SK-N-MC (cell line): Measurements from ENCODE around the gene ST6GALNAC3.

Source experiments
- DNase-seq: peaks from one replicate; pipeline ENCODE4 v3.0.0-alpha.2; 2011; ENCODE audit warnings: low read depth, low spot score
- H3K27ac ChIP-seq: fragments of 200-600 bp; sonication (generic); 2 replicates; pipeline ENCODE4 v1.5.1; 2016; ENCODE audit warnings: mixed run types
- H3K36me3 ChIP-seq: fragments of 200-600 bp; sonication (generic); 2 replicates; pipeline ENCODE4 v1.6.1; 2017; ENCODE audit warnings: antibody characterized with exemption, low read length, mixed read lengths; ENCODE audit not compliant: insufficient read depth
- H3K4me3 ChIP-seq: fragments of 200-600 bp; sonication (generic); 2 replicates; pipeline ENCODE4 v1.5.1; 2016
- H3K9ac ChIP-seq: fragments of 200-600 bp; sonication (generic); 2 replicates; pipeline ENCODE4 v1.8.0; 2017; ENCODE audit warnings: mixed run types, mixed read lengths; ENCODE audit not compliant: insufficient read length
- H3K9me3 ChIP-seq: fragments of 200-600 bp; sonication (generic); 2 replicates; pipeline ENCODE4 v1.6.1; 2017; ENCODE audit warnings: low read depth, mild to moderate bottlenecking, antibody characterized with exemption, low read length, moderate library complexity, mixed read lengths
- EZH2 ChIP-seq: fragments of 200-600 bp; sonication (generic); IDR thresholded peaks from one replicate; pipeline ENCODE4 v1.6.1; 2017; ENCODE audit warnings: antibody characterized with exemption
- FOXP2 ChIP-seq: optimal IDR thresholded peaks from 2 replicates; pipeline ENCODE3; 2011; ENCODE audit warnings: mild to moderate bottlenecking, moderate library complexity; ENCODE audit not compliant: insufficient read depth; ENCODE audit errors: extremely low read length, control extremely low read depth
- POLR2AphosphoS5 ChIP-seq: IDR thresholded peaks from 2 replicates; pipeline ENCODE4 v1.6.1; 2012; ENCODE audit warnings: mild to moderate bottlenecking, low read depth, low read length, borderline replicate concordance

The ST6GALNAC3 gene

DNA sequence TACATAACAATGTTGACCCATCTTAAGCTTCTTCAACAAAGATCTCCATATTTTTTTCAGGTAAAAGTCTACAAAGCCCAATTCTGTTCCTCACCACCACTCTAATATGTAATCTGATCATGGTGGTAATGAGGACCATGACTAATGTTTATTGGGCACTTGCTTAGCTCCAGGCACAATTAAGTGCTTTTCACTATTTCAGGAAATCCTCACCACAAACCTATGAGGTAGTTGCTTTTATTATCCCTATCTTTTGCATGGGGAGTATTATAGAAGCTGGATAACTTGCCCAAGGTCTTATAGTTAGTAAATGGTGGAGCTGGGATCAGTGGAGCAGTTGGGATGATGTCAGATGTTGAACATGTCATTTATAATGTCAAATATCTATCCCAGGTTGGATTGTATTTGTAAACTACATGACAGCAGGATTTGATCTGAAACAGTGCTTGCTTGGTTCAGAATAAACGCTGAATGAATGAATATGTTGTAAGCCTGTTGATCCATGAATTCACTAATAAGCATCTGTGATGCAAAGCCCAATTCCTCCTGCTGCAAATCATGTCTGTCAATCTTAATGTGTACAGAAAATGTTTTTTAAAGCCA, 509.4 kb downstream of the ST6GALNAC3 start:
- H3K36me3 ChIP-seq = no peaks in the 10 kb centered on the region
- no peak overlapping the region for H3K4me3 ChIP-seq
- DNase-seq = no peak
- H3K9me3 ChIP-seq = no peaks in the 10 kb centered on the region
- TF ChIP-seq FOXP2 (no peak), POLR2AphosphoS5 (no peak), EZH2 (no peak)
- H3K9ac ChIP-seq = no peak overlapping the region
- H3K27ac ChIP-seq = no peak overlapping the region

GRCh38 chr1:76585980-76586674, 511.6 kb downstream of the ST6GALNAC3 start:
- H3K36me3 ChIP-seq = no peaks in the 10 kb centered on the region
- no peak for DNase-seq
- H3K9me3 ChIP-seq = no peaks in the 10 kb centered on the region
- H3K4me3 ChIP-seq = no peak overlapping the region
- no peak overlapping the region for H3K27ac ChIP-seq
- no peak overlapping the region for H3K9ac ChIP-seq
- TF ChIP-seq EZH2 (no peak), POLR2AphosphoS5 (no peak), FOXP2 (no peak)

DNA sequence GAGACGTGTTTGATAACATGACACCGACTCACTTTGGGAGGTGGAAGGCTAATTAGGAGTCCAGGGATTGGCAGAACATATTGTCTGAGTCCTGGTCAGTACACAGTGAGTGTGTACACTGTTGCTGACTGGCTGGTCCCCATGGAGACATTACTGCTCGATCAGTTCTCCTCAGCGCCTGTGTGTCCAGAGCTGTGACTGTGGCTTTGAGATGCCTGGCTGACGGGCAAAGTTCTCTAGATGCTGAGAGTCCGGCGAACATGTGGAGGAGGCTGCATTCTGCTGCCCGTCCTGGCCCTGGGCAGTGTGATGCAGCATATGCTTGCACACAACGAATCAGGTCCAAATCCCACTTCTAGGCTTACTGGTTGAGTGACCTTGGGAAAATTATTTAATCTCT, 512.7 kb downstream of the ST6GALNAC3 start:
- Histone ChIP-seq H3K36me3 (no peaks in the 10 kb centered on the region), H3K9ac (no peak overlapping the region), H3K4me3 (no peak overlapping the region), H3K27ac (no peak overlapping the region), H3K9me3 (no peaks in the 10 kb centered on the region)
- DNase-seq = no peak
- no peak for TF ChIP-seq EZH2
- TF ChIP-seq POLR2AphosphoS5 = no peak
- TF ChIP-seq FOXP2 = no peak

GRCh38 chr1:76591461-76591860, 516.9 kb downstream of the ST6GALNAC3 start:
- DNase-seq = no peak
- H3K27ac ChIP-seq = no peak overlapping the region
- H3K9me3 ChIP-seq = no peaks in the 10 kb centered on the region
- no peak overlapping the region for H3K4me3 ChIP-seq
- TF ChIP-seq POLR2AphosphoS5 (no peak), EZH2 (no peak), FOXP2 (no peak)
- no peak overlapping the region for H3K9ac ChIP-seq
- no peaks in the 10 kb centered on the region for H3K36me3 ChIP-seq

DNA sequence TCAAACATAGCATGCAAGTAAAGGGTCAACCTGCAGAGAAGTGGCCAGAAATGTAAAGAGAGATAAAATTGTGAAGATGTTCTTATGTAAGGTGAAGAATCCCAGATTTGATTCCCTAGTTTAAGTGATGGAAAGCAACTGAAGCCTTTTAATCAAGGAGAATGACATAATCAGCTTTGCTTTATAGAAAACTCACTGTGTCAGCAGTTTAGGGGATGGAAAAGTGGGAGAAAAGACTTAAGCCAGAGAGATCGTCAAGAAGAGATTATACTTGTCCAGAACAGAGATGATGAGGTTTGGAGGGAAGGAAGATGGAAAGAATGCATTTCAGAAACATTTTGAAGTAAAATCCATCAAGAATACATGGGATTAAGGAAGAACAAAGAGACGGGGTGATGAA, 517.4 kb downstream of the ST6GALNAC3 start:
- no peak overlapping the region for H3K4me3 ChIP-seq
- no peak overlapping the region for H3K9ac ChIP-seq
- no peak for DNase-seq
- H3K9me3 ChIP-seq = no peaks in the 10 kb centered on the region
- TF ChIP-seq POLR2AphosphoS5 = no peak
- TF ChIP-seq FOXP2 = no peak
- no peak for TF ChIP-seq EZH2
- H3K36me3 ChIP-seq = no peaks in the 10 kb centered on the region
- no peak overlapping the region for H3K27ac ChIP-seq

- Histone ChIP-seq H3K9me3 (no peaks in the 10 kb centered on the region), H3K27ac (no peak overlapping the region), H3K9ac (no peak overlapping the region), H3K4me3 (no peak overlapping the region), H3K36me3 (no peaks in the 10 kb centered on the region)
- no peak for DNase-seq
- TF ChIP-seq POLR2AphosphoS5 (no peak), FOXP2 (no peak), EZH2 (no peak)
Measured at GRCh38 chr1:76593141-76593540, 518.6 kb downstream of the ST6GALNAC3 start.

GRCh38 chr1:76593618-76594017, 519.1 kb downstream of the ST6GALNAC3 start:
- H3K36me3 ChIP-seq = no peaks in the 10 kb centered on the region
- no peak for DNase-seq
- TF ChIP-seq FOXP2 = no peak
- TF ChIP-seq POLR2AphosphoS5 = no peak
- no peak for TF ChIP-seq EZH2
- H3K9ac ChIP-seq = no peak overlapping the region
- H3K27ac ChIP-seq = no peak overlapping the region
- H3K9me3 ChIP-seq = no peaks in the 10 kb centered on the region
- no peak overlapping the region for H3K4me3 ChIP-seq

GRCh38 chr1:76595024-76595423, 520.5 kb downstream of the ST6GALNAC3 start:
- H3K9me3 ChIP-seq = no peaks in the 10 kb centered on the region
- no peak for TF ChIP-seq EZH2
- no peak for TF ChIP-seq FOXP2
- TF ChIP-seq POLR2AphosphoS5 = no peak
- no peak overlapping the region for H3K9ac ChIP-seq
- H3K4me3 ChIP-seq = no peak overlapping the region
- H3K36me3 ChIP-seq = no peaks in the 10 kb centered on the region
- no peak overlapping the region for H3K27ac ChIP-seq
- no peak for DNase-seq
